GM23248 (cell line): ENCODE results near the gene GJC3.

Experiments used
- EZH2 ChIP-seq: fragments of 200-600 bp; sonication (generic); IDR thresholded peaks from 2 replicates; pipeline ENCODE4 v1.6.1; 2018; ENCODE audit warnings: antibody characterized with exemption, mild to moderate bottlenecking; ENCODE audit not compliant: insufficient read depth, poor library complexity, severe bottlenecking
- EZH2phosphoT487 ChIP-seq: fragments of 200-600 bp; sonication (generic); IDR thresholded peaks from 2 replicates; pipeline ENCODE4 v1.6.1; 2018; ENCODE audit warnings: antibody characterized with exemption, moderate library complexity, mild to moderate bottlenecking, low read depth; ENCODE audit not compliant: insufficient read depth

DNA sequence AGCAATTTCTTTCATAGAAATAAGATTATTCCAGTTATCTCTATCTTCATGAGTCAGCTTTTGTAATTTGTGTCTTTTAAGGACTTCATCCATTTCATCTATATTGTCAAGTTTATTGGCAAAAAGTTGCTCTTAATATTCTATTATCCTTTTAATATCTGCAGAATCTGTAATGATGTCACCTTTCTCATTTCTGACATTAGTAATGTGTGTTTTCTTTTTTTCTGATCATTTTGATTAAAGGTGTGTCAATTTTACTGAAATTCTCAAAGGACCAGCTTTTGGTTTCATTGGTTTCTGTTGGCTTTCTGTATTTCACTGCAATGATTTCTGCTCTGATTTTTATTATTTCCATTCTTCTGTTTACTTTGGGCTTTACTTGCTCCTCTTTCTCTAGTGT is 34.7 kb downstream of the GJC3 start:
- no peak for TF ChIP-seq EZH2
- TF ChIP-seq EZH2phosphoT487 = no peak
